Neuronal stem cell (in vitro differentiated cells): Measurements from ENCODE around the gene DCAF8L2.
"Not testable (repeated sequence)": the region's sequence is repeated elsewhere in the genome, so short reads cannot be mapped to it uniquely, and the experiment has no call there.

ENCODE experiments used
- DNase-seq: peaks from one replicate; pipeline ENCODE4 v3.0.0-alpha.2; 2013; ENCODE audit warnings: low spot score
- H2AFZ ChIP-seq: one replicate; pipeline ENCODE4 v1.6.1; 2013; ENCODE audit warnings: mild to moderate bottlenecking, low read length, inconsistent platforms
- H2AK5ac ChIP-seq: 2 replicates; pipeline ENCODE4 v1.6.1; 2013; ENCODE audit warnings: low read depth, mild to moderate bottlenecking, inconsistent platforms, low read length, moderate library complexity, mixed read lengths
- H2BK120ac ChIP-seq: 2 replicates; pipeline ENCODE4 v1.6.1; 2013; ENCODE audit warnings: low read depth, mild to moderate bottlenecking, inconsistent platforms, low read length, moderate library complexity, mixed read lengths
- H2BK12ac ChIP-seq: one replicate; pipeline ENCODE4 v1.6.1; 2013; ENCODE audit warnings: low read length, inconsistent platforms
- H2BK15ac ChIP-seq: 2 replicates; pipeline ENCODE4 v1.6.1; 2013; ENCODE audit warnings: mild to moderate bottlenecking, low read length, inconsistent platforms, mixed read lengths
- H2BK5ac ChIP-seq: one replicate; pipeline ENCODE4 v1.6.1; 2013; ENCODE audit warnings: inconsistent platforms, mild to moderate bottlenecking, low read length, moderate library complexity
- H3K14ac ChIP-seq: one replicate; pipeline ENCODE4 v1.6.1; 2013; ENCODE audit warnings: low read length, inconsistent platforms
- H3K18ac ChIP-seq: 2 replicates; pipeline ENCODE4 v1.6.1; 2013; ENCODE audit warnings: low read length, inconsistent platforms
- H3K23ac ChIP-seq: 2 replicates; pipeline ENCODE4 v1.6.1; 2013; ENCODE audit warnings: low read depth, mild to moderate bottlenecking, mixed read lengths, low read length, inconsistent platforms; ENCODE audit not compliant: poor library complexity
- H3K27ac ChIP-seq: replicated peaks from 3 replicates; pipeline ENCODE4 v1.5.1; 2013; ENCODE audit warnings: low read length, inconsistent platforms
- H3K27me3 ChIP-seq, 3 experiments: 2 replicates each; pipeline ENCODE4 v1.6.1; 2013; ENCODE audit warnings: low read length in 3 of 3, mild to moderate bottlenecking in 2 of 3, inconsistent platforms in 1 of 3, low read depth in 1 of 3, mixed read lengths in 1 of 3, moderate library complexity in 1 of 3; ENCODE audit not compliant: control insufficient read depth in 3 of 3, insufficient read depth in 3 of 3
- H3K36me3 ChIP-seq, 2 donors: replicated peaks in 1 of 2; 2 replicates each; pipeline ENCODE4 v1.6.1; 2013; ENCODE audit warnings: low read length in 2 of 2; ENCODE audit not compliant: control insufficient read depth in 2 of 2, insufficient read depth in 2 of 2
- H3K4ac ChIP-seq: 2 replicates; pipeline ENCODE4 v1.6.1; 2013; ENCODE audit warnings: inconsistent platforms, mild to moderate bottlenecking, low read length, moderate library complexity
- H3K4me1 ChIP-seq, 2 donors: 1 replicate in 1 of 2; 2 replicates in 1 of 2; pipeline ENCODE4 v1.6.1; 2013; ENCODE audit warnings: low read length in 2 of 2, low read depth in 1 of 2; ENCODE audit not compliant: control insufficient read depth in 2 of 2, insufficient read depth in 1 of 2
- H3K4me2 ChIP-seq: one replicate; pipeline ENCODE4 v1.6.1; 2013; ENCODE audit warnings: mild to moderate bottlenecking, low read length, inconsistent platforms; ENCODE audit not compliant: insufficient read depth, poor library complexity, severe bottlenecking
- H3K4me3 ChIP-seq, 2 donors: 2 replicates each; pipeline ENCODE4 v1.5.1; 2013; ENCODE audit warnings: low read length in 2 of 2, mild to moderate bottlenecking in 2 of 2, inconsistent platforms in 1 of 2, moderate library complexity in 1 of 2
- H3K79me1 ChIP-seq: one replicate; pipeline ENCODE4 v1.6.1; 2013; ENCODE audit warnings: low read depth, mild to moderate bottlenecking, inconsistent platforms, low read length, moderate library complexity
- H3K9ac ChIP-seq: one replicate; pipeline ENCODE4 v1.6.1; 2013; ENCODE audit warnings: mild to moderate bottlenecking, low read depth, low read length, inconsistent platforms; ENCODE audit not compliant: poor library complexity
- H3K9me3 ChIP-seq, 2 donors: replicated peaks in 1 of 2; 2 replicates each; pipeline versions ENCODE3 to v1.6.1; 2013; ENCODE audit warnings: low read length in 2 of 2, mild to moderate bottlenecking in 2 of 2, inconsistent platforms in 1 of 2, low read depth in 1 of 2, mixed read lengths in 1 of 2, moderate library complexity in 1 of 2; ENCODE audit not compliant: control insufficient read depth in 2 of 2, insufficient read depth in 1 of 2
- H4K8ac ChIP-seq: one replicate; pipeline ENCODE4 v1.6.1; 2013; ENCODE audit warnings: low read depth, mild to moderate bottlenecking, inconsistent platforms, low read length, moderate library complexity
- H4K91ac ChIP-seq: one replicate; pipeline ENCODE4 v1.6.1; 2013; ENCODE audit warnings: low read length, low read depth, mild to moderate bottlenecking, inconsistent platforms; ENCODE audit not compliant: poor library complexity
- WGBS, 2 donors: extraction: QIAGEN DNeasy Blood & Tissue Kit; methylation state at CpG; one replicate each; pipeline ENCODE4 v1.1.7; 2013; ENCODE audit warnings: missing lambda C conversion rate in 2 of 2, mixed read lengths in 1 of 2; ENCODE audit not compliant: insufficient read length in 2 of 2, insufficient replicate concordance in 1 of 2; ENCODE audit errors: extremely low coverage in 2 of 2; 5-methylcytosine and 5-hydroxymethylcytosine counted together

DCAF8L2 gene

DNA sequence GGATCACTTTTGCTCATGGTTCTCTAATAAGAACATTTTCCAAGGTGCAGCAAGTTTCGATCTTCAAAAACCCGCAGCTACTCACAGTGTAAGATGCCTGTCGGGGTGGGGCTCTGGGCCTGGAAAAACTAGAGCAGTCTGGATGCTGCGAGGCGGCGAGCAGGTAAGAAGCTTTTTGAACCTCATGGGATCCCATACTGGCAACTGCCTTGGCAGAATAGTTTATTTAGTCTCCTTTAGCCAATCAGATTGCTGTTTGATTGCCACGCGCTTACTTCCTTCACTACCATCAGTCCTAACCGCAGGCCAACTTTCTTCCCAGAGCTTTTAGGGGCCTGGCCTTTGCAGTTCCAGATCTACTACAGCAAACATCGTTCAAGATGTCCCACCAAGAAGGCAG is 156.4 kb downstream of the DCAF8L2 start:
- WGBS, 2 donors = no CpG with 5 or more reads among the region's 10 CpGs
- Histone ChIP-seq H2AFZ (no peak overlapping the region), H3K9me3 (no peaks in the 10 kb centered on the region), H3K14ac (no peak overlapping the region), H3K4me2 (no peak overlapping the region), H2BK5ac (no peak overlapping the region), H3K36me3 (no peaks in the 10 kb centered on the region), H3K79me1 (no peaks in the 10 kb centered on the region), H2AK5ac (no peak overlapping the region), H2BK15ac (no peak overlapping the region), H3K23ac (no peak overlapping the region), H4K8ac (no peak overlapping the region), H3K4me1 (no peaks in the 10 kb centered on the region), H4K91ac (no peak overlapping the region), H3K18ac (no peak overlapping the region), H2BK12ac (no peak overlapping the region), H3K27ac (no peak overlapping the region), H2BK120ac (no peak overlapping the region), H3K4ac (no peak overlapping the region), H3K27me3 (no peaks in the 10 kb centered on the region), H3K4me3 (no peak overlapping the region), H3K9ac (no peak overlapping the region)
- DNase-seq = no peak

DNA sequence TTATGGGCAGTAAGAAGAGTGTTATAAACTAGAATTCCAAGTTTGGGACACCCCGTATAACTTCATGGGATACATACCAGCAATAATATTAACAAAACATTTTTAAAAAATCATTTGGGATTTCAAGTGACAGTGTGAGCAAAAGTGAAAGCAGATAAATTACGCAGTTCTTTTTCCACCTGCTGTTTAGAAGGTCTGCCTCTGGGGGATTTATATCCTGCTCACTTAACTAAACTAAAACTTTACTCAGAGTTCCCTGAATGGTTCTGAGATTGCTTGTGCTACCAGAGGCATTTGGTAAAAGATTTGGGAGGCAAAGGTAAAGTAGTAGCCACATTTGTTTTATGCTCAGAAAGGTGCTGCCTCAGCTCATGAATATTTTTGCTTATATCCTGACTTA is 160.2 kb downstream of the DCAF8L2 start:
- H3K4me2 ChIP-seq, H3K9me3 ChIP-seq, H4K91ac ChIP-seq, H3K4me3 ChIP-seq, H2AK5ac ChIP-seq, H2BK12ac ChIP-seq, H3K14ac ChIP-seq, H3K27ac ChIP-seq, H2BK5ac ChIP-seq, H2AFZ ChIP-seq, H3K4ac ChIP-seq, H2BK15ac ChIP-seq, H3K18ac ChIP-seq, DNase-seq, H3K27me3 ChIP-seq, H4K8ac ChIP-seq, H2BK120ac ChIP-seq, H3K23ac ChIP-seq, H3K9ac ChIP-seq, H3K79me1 ChIP-seq, H3K4me1 ChIP-seq, H3K36me3 ChIP-seq: not testable (repeated sequence)
- WGBS, 2 donors = no CpG with 5 or more reads among the region's 2 CpGs

DNA sequence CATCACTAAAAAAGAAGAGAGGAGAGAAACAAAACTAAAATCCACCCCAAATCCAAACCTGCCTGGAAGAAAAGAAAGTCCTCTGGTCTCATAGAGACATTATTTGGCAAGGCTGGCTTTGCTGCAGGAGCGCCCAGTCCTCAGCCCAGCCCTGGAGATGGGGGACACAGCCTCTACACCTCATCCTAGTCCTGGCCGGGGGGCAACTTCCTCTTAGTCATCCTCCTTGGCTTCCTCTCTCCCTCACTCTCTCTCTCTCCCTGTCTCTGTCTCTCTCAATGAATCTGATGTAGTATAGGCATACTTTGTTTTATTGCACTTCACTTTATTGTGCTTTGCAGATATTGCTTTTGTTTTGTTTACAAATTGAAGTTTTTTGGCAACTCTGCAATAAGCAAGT is 161.8 kb downstream of the DCAF8L2 start:
- Histone ChIP-seq H3K4me1 (no peaks in the 10 kb centered on the region), H2BK15ac (no peak overlapping the region), H2BK5ac (no peak overlapping the region), H3K27ac (no peak overlapping the region), H3K18ac (no peak overlapping the region), H3K36me3 (no peaks in the 10 kb centered on the region), H2AFZ (no peak overlapping the region), H2BK12ac (no peak overlapping the region), H3K14ac (no peak overlapping the region), H2BK120ac (no peak overlapping the region), H3K4ac (no peak overlapping the region), H3K4me3 (no peak overlapping the region), H3K9me3 (no peaks in the 10 kb centered on the region), H4K91ac (no peak overlapping the region), H2AK5ac (no peak overlapping the region), H3K4me2 (no peak overlapping the region), H3K23ac (no peak overlapping the region), H3K79me1 (no peaks in the 10 kb centered on the region), H3K27me3 (no peaks in the 10 kb centered on the region), H4K8ac (no peak overlapping the region), H3K9ac (no peak overlapping the region)
- DNase-seq = no peak
- no CpG with 5 or more reads among the region's 2 CpGs for WGBS, 2 donors

DNA sequence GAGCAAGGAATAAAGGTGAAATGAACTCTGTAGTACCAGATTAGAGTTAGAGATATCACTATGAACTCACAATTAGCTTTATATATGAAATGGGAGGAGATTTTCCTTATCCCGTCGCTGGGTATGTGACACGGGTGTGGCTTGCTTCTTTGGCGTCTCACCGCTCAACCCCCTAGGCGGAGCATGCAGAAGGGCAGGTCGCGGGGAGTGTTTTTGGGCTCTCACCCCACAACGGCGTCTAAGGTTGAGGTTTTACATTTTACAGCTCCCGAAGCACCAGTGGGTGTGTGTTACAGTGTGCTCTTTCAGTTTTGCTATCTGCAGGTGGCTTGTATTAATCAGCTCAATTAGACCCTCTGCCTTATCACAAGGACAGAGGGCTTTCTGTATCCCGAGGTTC is 175.6 kb downstream of the DCAF8L2 start:
- H2BK5ac ChIP-seq = no peak overlapping the region
- H3K79me1 ChIP-seq = no peaks in the 10 kb centered on the region
- H3K36me3 ChIP-seq = no peaks in the 10 kb centered on the region
- no peak overlapping the region for H2AK5ac ChIP-seq
- H3K18ac ChIP-seq = no peak overlapping the region
- H3K4ac ChIP-seq = no peak overlapping the region
- no peak overlapping the region for H4K91ac ChIP-seq
- no peaks in the 10 kb centered on the region for H3K9me3 ChIP-seq
- DNase-seq = no peak
- H2BK15ac ChIP-seq = no peak overlapping the region
- H2AFZ ChIP-seq = no peak overlapping the region
- WGBS, 2 donors = no CpG with 5 or more reads among the region's 12 CpGs
- H3K27me3 ChIP-seq = no peaks in the 10 kb centered on the region
- H2BK120ac ChIP-seq = no peak overlapping the region
- no peak overlapping the region for H3K27ac ChIP-seq
- no peak overlapping the region for H3K14ac ChIP-seq
- no peak overlapping the region for H3K4me3 ChIP-seq
- no peak overlapping the region for H2BK12ac ChIP-seq
- no peak overlapping the region for H3K9ac ChIP-seq
- no peak overlapping the region for H3K23ac ChIP-seq
- H3K4me1 ChIP-seq = no peaks in the 10 kb centered on the region
- no peak overlapping the region for H4K8ac ChIP-seq
- no peak overlapping the region for H3K4me2 ChIP-seq
